IMR-90 (cell line): Measurements from ENCODE around the gene PLIN4. TPM values are rescaled to one million over a fixed set of nuclear protein-coding genes. Genes with fewer than 3 reads are reported as not detected.

Experiments used
- ATAC-seq: fragments of 200-7000 bp; cut with Tn5 transposase; 2 replicates; pipeline ENCODE4 v1.9.1; 2020; ENCODE audit warnings: low read depth, mild to moderate bottlenecking, moderate library complexity
- BruUV-seq: library from RNA; stranded (reverse); fragments of 400-500 nt; replicated peaks from 2 replicates; lab custom pipeline; 2021; lab: Mats Ljungman, UMichigan
- CTCF ChIA-PET: fragments of 300-600 bp; formaldehyde crosslinking; extraction: SDS; loops from one replicate; lab custom pipeline; 2021; ENCODE audit warnings: antibody characterized with exemption; lab: Yijun Ruan, JAX
- POLR2A ChIA-PET: fragments of 300-600 bp; sonication (Branson Sonifier 250); formaldehyde crosslinking; loops from one replicate; lab custom pipeline; 2022; ENCODE audit warnings: antibody characterized with exemption; ENCODE audit not compliant: unreplicated experiment; lab: Charles Lee
- DNase-seq: peaks from one replicate; pipeline ENCODE4 v3.0.0; 2013
- H2AFZ ChIP-seq: replicated peaks from 2 replicates; pipeline ENCODE3; 2013; ENCODE audit warnings: low read length, mild to moderate bottlenecking; ENCODE audit not compliant: poor library complexity
- H2AK5ac ChIP-seq: 2 replicates; pipeline ENCODE4 v1.6.1; 2013; ENCODE audit warnings: low read depth, low read length, inconsistent platforms
- H2AK9ac ChIP-seq: replicated peaks from 2 replicates; pipeline ENCODE3; 2013; ENCODE audit warnings: mild to moderate bottlenecking, low read depth, low read length, moderate library complexity; ENCODE audit not compliant: poor library complexity
- H2BK120ac ChIP-seq: 2 replicates; pipeline ENCODE4 v1.6.1; 2013; ENCODE audit warnings: low read depth, low read length, inconsistent platforms
- H2BK15ac ChIP-seq: 3 replicates; pipeline ENCODE4 v1.6.1; 2013; ENCODE audit warnings: low read depth, low read length, inconsistent platforms
- H2BK20ac ChIP-seq: 2 replicates; pipeline ENCODE4 v1.6.1; 2013; ENCODE audit warnings: low read depth, mild to moderate bottlenecking, inconsistent platforms, low read length, moderate library complexity
- H2BK5ac ChIP-seq: 2 replicates; pipeline ENCODE4 v1.6.1; 2013; ENCODE audit warnings: mild to moderate bottlenecking, low read depth, low read length, inconsistent platforms; ENCODE audit not compliant: poor library complexity, severe bottlenecking
- H3K14ac ChIP-seq: replicated peaks from 2 replicates; pipeline ENCODE4 v1.6.1; 2013; ENCODE audit warnings: low read depth, low read length, inconsistent platforms
- H3K18ac ChIP-seq: 2 replicates; pipeline ENCODE4 v1.6.1; 2013; ENCODE audit warnings: low read depth, low read length, control low read depth
- H3K23ac ChIP-seq: 2 replicates; pipeline ENCODE4 v1.6.1; 2013; ENCODE audit warnings: low read depth, low read length, inconsistent platforms
- H3K27ac ChIP-seq: 2 replicates; pipeline ENCODE4 v1.5.1; 2013; ENCODE audit warnings: mild to moderate bottlenecking, control low read depth, low read length; ENCODE audit not compliant: insufficient read depth
- H3K27me3 ChIP-seq: 2 replicates; pipeline ENCODE4 v1.6.1; 2013; ENCODE audit warnings: low read length; ENCODE audit not compliant: control insufficient read depth, insufficient read depth
- H3K36me3 ChIP-seq: 2 replicates; pipeline ENCODE4 v1.6.1; 2013; ENCODE audit warnings: low read length, mixed read lengths; ENCODE audit not compliant: control insufficient read depth, insufficient read depth
- H3K4ac ChIP-seq: 2 replicates; pipeline ENCODE4 v1.6.1; 2013; ENCODE audit warnings: low read depth, low read length, inconsistent platforms
- H3K4me1 ChIP-seq: 2 replicates; pipeline ENCODE4 v1.6.1; 2013; ENCODE audit warnings: low read length, mixed read lengths; ENCODE audit not compliant: control insufficient read depth, insufficient read depth
- H3K4me2 ChIP-seq: 2 replicates; pipeline ENCODE4 v1.6.1; 2013; ENCODE audit warnings: low read depth, mild to moderate bottlenecking, control low read depth, low read length, moderate library complexity
- H3K4me3 ChIP-seq: 2 replicates; pipeline ENCODE4 v1.5.1; 2013; ENCODE audit warnings: low read depth, mild to moderate bottlenecking, control low read depth, low read length, moderate library complexity; ENCODE audit not compliant: insufficient read depth
- H3K56ac ChIP-seq: 2 replicates; pipeline ENCODE4 v1.6.1; 2013; ENCODE audit warnings: low read length, inconsistent platforms; ENCODE audit not compliant: insufficient read depth; ENCODE audit errors: extremely low read depth
- H3K79me1 ChIP-seq, 2 experiments: 2 replicates each; pipeline ENCODE4 v1.6.1; 2013; ENCODE audit warnings: low read length in 2 of 2, inconsistent platforms in 1 of 2, low read depth in 1 of 2
- H3K9ac ChIP-seq: 2 replicates; pipeline ENCODE4 v1.6.1; 2013; ENCODE audit warnings: low read depth, low read length, control low read depth
- H3K9me1 ChIP-seq: 2 replicates; pipeline ENCODE4 v1.6.1; 2013; ENCODE audit warnings: low read length, inconsistent platforms; ENCODE audit not compliant: insufficient read depth
- H3K9me3 ChIP-seq: 2 replicates; pipeline ENCODE4 v1.6.1; 2013; ENCODE audit warnings: low read length; ENCODE audit not compliant: control insufficient read depth, insufficient read depth
- H4K20me1 ChIP-seq: 2 replicates; pipeline ENCODE4 v1.6.1; 2013; ENCODE audit warnings: low read length, inconsistent platforms; ENCODE audit not compliant: insufficient read depth
- H4K5ac ChIP-seq: 2 replicates; pipeline ENCODE4 v1.6.1; 2013; ENCODE audit warnings: mild to moderate bottlenecking, low read depth, low read length, control low read depth
- H4K8ac ChIP-seq, 2 experiments: 2 replicates each; pipeline ENCODE4 v1.6.1; 2013; ENCODE audit warnings: low read depth in 2 of 2, low read length in 2 of 2, control low read depth in 1 of 2, inconsistent platforms in 1 of 2
- H4K91ac ChIP-seq: 2 replicates; pipeline ENCODE4 v1.6.1; 2013; ENCODE audit warnings: low read depth, low read length, inconsistent platforms; ENCODE audit not compliant: insufficient read depth
- FOS ChIP-seq: fragments of 150-350 bp; IDR thresholded peaks from 2 replicates; pipeline ENCODE4 v1.6.1; 2016; ENCODE audit warnings: low read depth, low read length
- MAFK ChIP-seq: IDR thresholded peaks from 2 replicates; pipeline ENCODE4 v1.6.1; 2012; ENCODE audit warnings: low read depth, low read length, improper control_type of control experiment
- MAZ ChIP-seq: IDR thresholded peaks from 2 replicates; pipeline ENCODE4 v1.6.1; 2012; ENCODE audit warnings: low read depth, mild to moderate bottlenecking, low read length, improper control_type of control experiment, moderate library complexity, borderline replicate concordance
- RAD21 ChIP-seq: IDR thresholded peaks from 2 replicates; pipeline ENCODE4 v1.6.1; 2012; ENCODE audit warnings: low read length, improper control_type of control experiment
- SMC3 ChIP-seq: fragments of 150-350 bp; IDR thresholded peaks from 2 replicates; pipeline ENCODE4 v1.6.1; 2016; ENCODE audit warnings: low read depth, mild to moderate bottlenecking, antibody characterized with exemption, low read length, moderate library complexity
- WGBS, 2 experiments: methylation state at CpG; one replicate each; pipeline versions ENCODE4 v1.1.5 to v1.1.7; 2013; ENCODE audit warnings: missing lambda C conversion rate in 2 of 2; ENCODE audit not compliant: insufficient read length in 1 of 2; ENCODE audit errors: extremely low coverage in 2 of 2; 5-methylcytosine and 5-hydroxymethylcytosine counted together
- dilution Hi-C: fragments of 300-500 bp; cut with HindIII; formaldehyde crosslinking; loops from one replicate; pipeline ENCODE4 v1.14.3; 2018; ENCODE audit warnings: low sequenced_read_pairs; ENCODE audit not compliant: unreplicated experiment
- in situ Hi-C: fragments of 300-500 bp; cut with MboI; formaldehyde crosslinking; loops from 3 replicates; pipeline ENCODE4 v1.14.3; 2019; ENCODE audit warnings: low sequenced_read_pairs, inconsistent platforms, mixed read lengths
- intact Hi-C: fragments of 100-400 bp; cut with micrococcal nuclease; formaldehyde crosslinking; loops from 2 replicates; pipeline ENCODE4 v1.10.0; 2022
- polyA plus RNA-seq, 3 experiments: library from polyadenylated mRNA; depleted of rRNA; stranded (reverse); fragments of >200 nt; gene quantifications; 2 replicates each; pipeline ENCODE4 v1.2.3, GENCODE V29; 2012; ENCODE audit warnings: low replicate concordance in 1 of 3
- total RNA-seq: library from RNA; depleted of rRNA; stranded (reverse); fragments of >200 nt; gene quantifications from 2 replicates; pipeline ENCODE4 v1.2.3, GENCODE V29; 2012; rRNA removed
- TF ChIP-seq, protein P1 (sequence below): fragments of 150-350 bp; IDR thresholded peaks from 2 replicates; pipeline ENCODE4 v1.6.1; 2016; ENCODE audit warnings: low read depth, mild to moderate bottlenecking, low read length, moderate library complexity, borderline replicate concordance

Gene PLIN4
- total and polyA plus RNA-seq, 2 of the 4 experiments (the other 2 are of a cell fraction): under 0.01 to 0.09 TPM

- intact Hi-C loops (no loop called here), in situ Hi-C loops (no loop called here), dilution Hi-C loops (no loop called here)
- no peaks in the 10 kb centered on the region for H3K27me3 ChIP-seq
- ChIA-PET CTCF (no interaction called here), POLR2A (no interaction called here)
- no peak overlapping the region for H4K91ac ChIP-seq
- no peak overlapping the region for H2AFZ ChIP-seq
- H3K27ac ChIP-seq: no peak overlapping the region
- H3K23ac ChIP-seq: no peak overlapping the region
- no peak overlapping the region for H2BK120ac ChIP-seq
- no peak overlapping the region for H2BK15ac ChIP-seq
- H2BK5ac ChIP-seq: no peak overlapping the region
- BruUV-seq: no TSS peak
- H4K20me1 ChIP-seq: peaks cover 21% of the 10 kb centered on the region
- H3K79me1 ChIP-seq: peaks cover 15 to 70% of the 10 kb centered on the region in 2 experiments
- H3K4me2 ChIP-seq: no peak overlapping the region
- TF ChIP-seq MAFK (no peak), RAD21 (no peak), FOS (no peak), SMC3 (no peak), MAZ (no peak)
- TF ChIP-seq, protein P1, sequence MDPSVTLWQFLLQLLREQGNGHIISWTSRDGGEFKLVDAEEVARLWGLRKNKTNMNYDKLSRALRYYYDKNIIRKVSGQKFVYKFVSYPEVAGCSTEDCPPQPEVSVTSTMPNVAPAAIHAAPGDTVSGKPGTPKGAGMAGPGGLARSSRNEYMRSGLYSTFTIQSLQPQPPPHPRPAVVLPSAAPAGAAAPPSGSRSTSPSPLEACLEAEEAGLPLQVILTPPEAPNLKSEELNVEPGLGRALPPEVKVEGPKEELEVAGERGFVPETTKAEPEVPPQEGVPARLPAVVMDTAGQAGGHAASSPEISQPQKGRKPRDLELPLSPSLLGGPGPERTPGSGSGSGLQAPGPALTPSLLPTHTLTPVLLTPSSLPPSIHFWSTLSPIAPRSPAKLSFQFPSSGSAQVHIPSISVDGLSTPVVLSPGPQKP: no peak
- H3K9me3 ChIP-seq: no peaks in the 10 kb centered on the region
- ATAC-seq: no peak
- no peak overlapping the region for H3K4ac ChIP-seq
- H2AK9ac ChIP-seq: no peak overlapping the region
- peaks cover 17% of the 10 kb centered on the region for H3K9me1 ChIP-seq
- no peak for DNase-seq
- no peak overlapping the region for H3K9ac ChIP-seq
- peaks cover 12% of the 10 kb centered on the region for H3K4me1 ChIP-seq
- H2BK20ac ChIP-seq: no peak overlapping the region
- H4K5ac ChIP-seq: no peak overlapping the region
- H3K18ac ChIP-seq: no peak overlapping the region
- 88% methylated on average over 11 of the region's 24 CpGs; no CpG with 5 or more reads in 1 of the 2 experiments for WGBS, 2 experiments
- peaks cover 55% of the 10 kb centered on the region for H3K36me3 ChIP-seq
- no peak overlapping the region for H3K56ac ChIP-seq
- no peak overlapping the region for H4K8ac ChIP-seq
- H3K14ac ChIP-seq: no peak overlapping the region
- no peak overlapping the region for H3K4me3 ChIP-seq
- no peak overlapping the region for H2AK5ac ChIP-seq
Measured at GRCh38 chr19:4452230-4452990, 65.9 kb downstream of the PLIN4 start.

Other genes with a start within 250 kb of the PLIN4 start
- gene SHD, start 239.2 kb downstream of the PLIN4 start, total RNA-seq: not detected in 2 replicates
- not detected in 2 replicates for gene SHD, start 239.2 kb downstream of the PLIN4 start, polyA plus RNA-seq (2012; rRNA removed)
- gene TMIGD2, start 216.1 kb downstream of the PLIN4 start, total RNA-seq: not detected in 2 replicates
- not detected in 2 replicates for gene TMIGD2, start 216.1 kb downstream of the PLIN4 start, polyA plus RNA-seq (2012; rRNA removed)
- 17.4 and 19.2 TPM in 2 replicates for gene FSD1, start 213.9 kb downstream of the PLIN4 start, total RNA-seq
- 23.4 and 24.4 TPM in 2 replicates for gene FSD1, start 213.9 kb downstream of the PLIN4 start, polyA plus RNA-seq (2012; rRNA removed)
- gene STAP2, start 179.7 kb downstream of the PLIN4 start, total RNA-seq: 1.3 and 1.4 TPM in 2 replicates
- 3.2 and 3.4 TPM in 2 replicates for gene STAP2, start 179.7 kb downstream of the PLIN4 start, polyA plus RNA-seq (2012; rRNA removed)
- 2.3 and 3.3 TPM in 2 replicates for gene MPND, start 174.9 kb downstream of the PLIN4 start, total RNA-seq
- 8.1 and 9.8 TPM in 2 replicates for gene MPND, start 174.9 kb downstream of the PLIN4 start, polyA plus RNA-seq (2012; rRNA removed)
- 28.1 and 32.2 TPM in 2 replicates for gene SH3GL1, start 117.9 kb downstream of the PLIN4 start, total RNA-seq
- 138 and 161 TPM in 2 replicates for gene SH3GL1, start 117.9 kb downstream of the PLIN4 start, polyA plus RNA-seq (2012; rRNA removed)
- 11.4 and 12.4 TPM in 2 replicates for gene CHAF1A, start 115.8 kb downstream of the PLIN4 start, total RNA-seq
- gene CHAF1A, start 115.8 kb downstream of the PLIN4 start, polyA plus RNA-seq (2012; rRNA removed): 22.9 and 26.7 TPM in 2 replicates
- 74.2 and 84.2 TPM in 2 replicates for gene UBXN6, start 60.7 kb downstream of the PLIN4 start, total RNA-seq
- gene UBXN6, start 60.7 kb downstream of the PLIN4 start, polyA plus RNA-seq (2012; rRNA removed): 86.5 and 98.3 TPM in 2 replicates
- 35.8 and 45.5 TPM in 2 replicates for gene HDGFL2, start 46.2 kb downstream of the PLIN4 start, total RNA-seq
- gene HDGFL2, start 46.2 kb downstream of the PLIN4 start, polyA plus RNA-seq (2012; rRNA removed): 48.5 and 53.0 TPM in 2 replicates
- gene PLIN5, start 16.7 kb upstream of the PLIN4 start, total RNA-seq: not detected in 2 replicates
- not detected in 2 replicates for gene PLIN5, start 16.7 kb upstream of the PLIN4 start, polyA plus RNA-seq (2012; rRNA removed)
- not detected in 2 replicates for gene LRG1, start 21.6 kb upstream of the PLIN4 start, total RNA-seq
- 0.03 TPM in 1 of 2 replicates, not detected in the other for gene LRG1, start 21.6 kb upstream of the PLIN4 start, polyA plus RNA-seq (2012; rRNA removed)
- 0.18 and 0.28 TPM in 2 replicates for gene SEMA6B, start 41.2 kb upstream of the PLIN4 start, total RNA-seq
- 0.72 and 0.73 TPM in 2 replicates for gene SEMA6B, start 41.2 kb upstream of the PLIN4 start, polyA plus RNA-seq (2012; rRNA removed)
- 2.5 and 3.1 TPM in 2 replicates for gene TNFAIP8L1, start 121.0 kb upstream of the PLIN4 start, total RNA-seq
- 6.0 TPM in 2 replicates for gene TNFAIP8L1, start 121.0 kb upstream of the PLIN4 start, polyA plus RNA-seq (2012; rRNA removed)
- 160 and 203 TPM in 2 replicates for gene MYDGF, start 151.9 kb upstream of the PLIN4 start, total RNA-seq
- 310 and 381 TPM in 2 replicates for gene MYDGF, start 151.9 kb upstream of the PLIN4 start, polyA plus RNA-seq (2012; rRNA removed)
- 12.2 and 12.4 TPM in 2 replicates for gene DPP9, start 205.4 kb upstream of the PLIN4 start, total RNA-seq
- 33.0 and 37.3 TPM in 2 replicates for gene DPP9, start 205.4 kb upstream of the PLIN4 start, polyA plus RNA-seq (2012; rRNA removed)